Measurements from ENCODE around the gene CFAP119.
A peak's percentile ranks its signal among the peaks of the same experiment; 100 is the strongest.

Gene CFAP119

DNA sequence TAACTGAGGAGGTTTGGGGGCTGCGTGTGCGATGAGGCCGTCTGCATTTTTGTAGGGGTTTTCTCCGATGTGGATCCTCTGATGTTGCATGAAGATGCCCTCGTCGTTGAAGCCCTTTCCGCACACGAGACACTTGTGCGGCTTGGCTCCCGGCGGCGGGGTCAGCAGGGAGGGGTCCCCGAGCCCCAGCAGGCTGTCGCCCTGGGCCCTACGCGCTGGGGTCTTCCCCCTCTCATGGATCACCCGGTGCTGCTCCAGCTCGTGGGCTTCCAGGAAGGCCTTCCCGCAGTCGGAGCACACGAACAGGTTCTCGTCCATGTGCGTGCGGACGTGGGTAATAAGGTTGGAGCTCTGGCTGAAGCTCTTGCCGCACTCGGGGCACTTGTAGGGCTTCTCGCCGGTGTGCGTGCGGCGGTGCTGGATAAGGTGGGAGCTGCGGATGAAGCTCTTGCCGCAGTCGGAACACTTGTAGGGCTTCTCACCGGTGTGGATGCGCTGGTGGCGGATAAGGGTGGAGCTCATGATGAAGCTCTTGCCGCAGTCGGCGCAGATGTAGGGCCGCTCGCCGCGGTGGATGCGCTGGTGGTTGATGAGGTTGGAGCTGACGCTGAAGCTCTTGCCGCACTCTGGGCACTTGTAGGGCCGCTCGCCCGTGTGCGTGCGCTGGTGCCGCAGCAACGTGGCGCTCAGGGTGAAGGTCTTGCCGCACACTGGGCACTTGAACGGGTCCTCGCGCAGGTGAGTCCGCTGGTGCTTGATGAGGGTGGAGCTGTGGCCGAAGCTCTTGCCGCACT lies 20.8 kb upstream of the CFAP119 start:
- ATAC-seq, result no peak
- DNase-seq, result no peak

DNA sequence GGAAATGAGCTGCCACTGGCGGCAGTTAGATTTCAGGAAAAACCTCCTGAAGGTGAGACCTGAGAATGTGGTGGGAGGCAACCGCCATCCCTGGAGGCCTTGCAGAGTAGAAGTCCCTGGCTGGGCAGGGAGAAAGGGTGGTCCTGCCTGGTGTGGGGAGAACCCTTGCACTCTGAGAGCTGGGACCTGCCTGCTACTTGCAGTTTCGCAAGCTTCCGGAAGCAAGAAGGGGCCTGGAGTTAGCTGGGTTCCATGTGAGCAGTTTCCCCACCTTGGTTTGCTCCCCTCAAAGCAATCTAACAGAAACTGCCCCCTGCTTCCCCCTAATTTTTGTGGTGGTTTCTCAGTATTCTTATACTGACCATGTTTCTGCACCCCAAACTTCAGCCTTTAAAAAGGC lies 18.7 kb upstream of the CFAP119 start:
- DNase-seq, result no peak
- ATAC-seq, result no peak

DNA sequence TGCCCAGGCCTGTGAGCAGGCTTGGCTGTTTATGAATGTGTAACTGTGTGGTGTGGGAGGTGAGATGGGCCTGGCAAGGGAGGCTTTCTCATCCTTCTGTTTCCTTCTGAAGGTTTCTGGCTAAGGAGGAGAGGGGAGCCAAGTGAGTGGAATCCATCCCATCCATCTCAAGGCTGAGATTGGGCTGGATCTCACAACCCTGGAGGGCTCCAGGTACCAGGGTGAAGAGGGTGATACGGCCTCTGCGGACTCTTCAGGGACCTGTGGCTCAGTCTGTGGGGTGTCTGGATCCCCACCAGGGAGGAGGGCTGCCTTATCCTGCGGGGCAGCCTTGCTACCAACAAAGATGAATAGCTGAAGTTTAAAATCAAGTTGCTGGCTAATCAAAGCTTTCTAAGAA lies 18.2 kb upstream of the CFAP119 start:
- ATAC-seq (no peak), DNase-seq (no peak)

GRCh38 chr16:30779596-30779995 lies 17.7 kb upstream of the CFAP119 start:
- DNase-seq (no peak), ATAC-seq (no peak)

- DNase-seq (no peak), ATAC-seq (no peak)
Measured at GRCh38 chr16:30778549-30779244, 16.8 kb upstream of the CFAP119 start.

DNA sequence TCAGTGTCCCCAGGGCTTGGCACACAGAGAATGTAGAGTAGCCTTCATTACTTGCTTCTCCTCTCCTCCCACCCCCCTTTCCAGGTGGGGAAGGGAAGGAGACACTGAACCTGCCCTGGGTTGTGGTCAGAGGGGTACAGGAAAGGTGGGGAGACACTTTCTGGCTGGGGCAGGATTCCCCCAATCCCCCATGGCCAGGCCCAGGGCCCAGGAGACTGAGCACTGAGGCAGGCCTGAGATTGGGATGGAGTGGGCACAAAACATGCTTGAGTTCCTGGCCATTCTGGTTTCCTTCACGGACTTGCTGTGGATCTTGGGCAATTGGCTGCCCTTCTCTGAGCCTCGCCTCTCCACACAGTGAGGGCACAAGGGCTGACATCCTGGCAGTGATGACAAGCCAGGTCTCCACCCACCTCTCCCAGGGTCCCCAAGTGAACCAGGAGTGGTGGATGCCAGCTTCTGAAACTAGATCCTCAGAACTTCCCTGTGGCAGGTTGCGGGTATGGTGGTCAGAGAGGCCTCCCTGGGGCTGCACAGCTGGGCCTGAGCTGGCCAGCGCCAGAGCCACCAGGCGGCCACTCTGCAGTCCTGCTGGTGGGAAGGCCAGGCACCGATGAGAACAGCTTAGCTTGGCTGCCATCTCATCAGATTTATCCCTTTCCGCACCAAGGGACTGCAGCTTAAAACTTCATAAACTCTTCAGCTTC lies 15.9 kb upstream of the CFAP119 start:
- ATAC-seq (no peak), DNase-seq (no peak)

DNA sequence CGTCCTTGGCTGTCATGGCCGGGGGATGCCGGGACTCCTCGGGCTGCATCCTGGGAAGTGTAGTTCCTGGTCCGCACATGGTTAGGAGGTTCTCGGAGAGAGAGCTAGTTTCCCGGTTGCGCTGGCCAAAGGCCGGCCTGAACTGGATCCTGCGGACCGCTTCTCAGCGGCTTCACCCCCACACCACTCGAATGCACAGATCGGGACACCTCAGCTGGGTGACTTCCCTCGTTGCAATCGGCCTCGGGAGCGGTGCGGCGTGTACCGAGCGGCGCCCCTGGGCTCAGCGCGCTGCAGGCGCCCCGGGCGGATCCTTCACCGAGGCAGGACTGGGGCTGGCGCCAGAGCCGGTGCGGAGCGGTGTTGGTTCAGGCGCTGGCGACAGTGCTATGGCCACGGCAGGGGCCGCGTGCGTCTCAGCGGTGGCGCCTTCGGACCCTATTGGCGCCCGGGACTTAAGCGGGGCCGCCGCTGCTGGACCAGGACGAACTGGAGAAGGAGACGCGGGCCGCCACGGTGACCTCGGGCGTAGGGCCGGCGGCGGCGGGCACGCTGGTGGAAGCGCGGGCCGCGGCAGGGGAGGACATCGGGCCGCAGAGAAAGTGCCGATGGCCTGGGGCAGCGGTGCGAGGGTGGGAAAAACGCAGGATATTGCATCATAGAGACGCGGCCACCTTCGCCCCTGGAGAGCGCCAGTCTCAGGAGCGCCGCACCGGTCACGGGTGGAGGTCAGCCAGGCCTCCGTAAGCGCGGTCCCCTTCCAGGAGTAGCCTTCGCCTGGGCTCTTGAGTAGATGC lies 13.7 kb upstream of the CFAP119 start:
- DNase-seq (peak; percentile 76), ATAC-seq (peak; percentile 80)

GRCh38 chr16:30775131-30775391 lies 13.2 kb upstream of the CFAP119 start:
- DNase-seq (no peak), ATAC-seq (no peak)

GRCh38 chr16:30774367-30775130 lies 12.7 kb upstream of the CFAP119 start:
- DNase-seq (no peak), ATAC-seq (peak; percentile 2)

DNA sequence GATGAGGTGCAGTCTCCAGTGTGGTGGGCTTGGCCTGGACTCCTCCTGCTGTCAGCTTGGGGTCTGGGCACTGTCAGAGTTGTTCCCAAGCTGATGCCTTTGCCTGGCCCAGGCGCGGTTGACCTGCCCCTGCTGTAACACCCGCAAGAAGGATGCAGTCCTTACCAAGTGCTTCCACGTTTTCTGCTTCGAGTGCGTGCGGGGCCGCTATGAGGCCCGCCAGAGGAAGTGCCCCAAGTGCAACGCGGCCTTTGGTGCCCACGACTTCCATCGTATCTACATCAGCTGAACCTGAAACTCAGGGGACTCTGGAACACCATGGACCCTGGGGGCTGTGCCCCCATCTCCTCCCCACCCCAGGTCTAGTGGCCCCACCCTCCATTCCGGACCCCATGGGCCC lies 12.0 kb upstream of the CFAP119 start:
- no peak for ATAC-seq
- no peak for DNase-seq

- no peak for DNase-seq
- ATAC-seq, result no peak
Measured at GRCh38 chr16:30771726-30772125, 9.9 kb upstream of the CFAP119 start.

DNA sequence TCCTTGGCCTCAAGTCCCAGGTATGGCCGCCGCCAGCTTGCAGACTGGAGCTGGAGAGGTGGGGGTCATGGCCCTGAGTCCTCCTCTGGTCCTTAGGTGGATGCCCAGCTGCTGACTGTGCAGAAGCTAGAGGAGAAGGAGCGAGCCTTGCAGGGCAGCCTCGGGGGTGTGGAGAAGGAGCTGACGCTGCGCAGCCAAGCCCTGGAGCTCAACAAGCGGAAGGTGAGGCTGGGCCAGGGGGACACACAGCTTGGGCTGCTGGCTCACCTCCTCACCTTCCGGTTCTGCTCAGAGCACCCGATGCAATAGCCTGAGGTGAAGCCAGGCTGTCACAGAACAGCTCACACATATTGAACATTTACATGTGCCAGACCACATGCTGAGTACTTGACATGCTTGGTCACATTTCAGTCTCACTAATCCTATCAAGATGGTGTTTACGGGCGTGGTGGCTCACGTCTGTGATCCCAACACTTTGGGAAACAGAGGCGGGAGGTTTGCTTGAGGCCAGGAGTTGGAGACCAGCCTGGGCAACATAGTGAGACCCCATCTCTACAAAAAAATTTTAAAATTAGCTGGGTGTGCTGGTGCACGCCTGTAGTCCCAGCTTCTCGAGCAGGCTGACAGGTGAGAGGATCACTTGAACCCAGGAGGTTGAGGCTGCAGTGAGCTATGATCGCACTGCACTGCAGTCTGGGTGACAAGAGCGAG lies 7.7 kb upstream of the CFAP119 start:
- DNase-seq (no peak), ATAC-seq (no peak)

- DNase-seq (no peak), ATAC-seq (no peak)
Measured at GRCh38 chr16:30768583-30769181, 6.8 kb upstream of the CFAP119 start.

- no peak for ATAC-seq
Measured at GRCh38 chr16:30767767-30768465, 6.1 kb upstream of the CFAP119 start.

DNA sequence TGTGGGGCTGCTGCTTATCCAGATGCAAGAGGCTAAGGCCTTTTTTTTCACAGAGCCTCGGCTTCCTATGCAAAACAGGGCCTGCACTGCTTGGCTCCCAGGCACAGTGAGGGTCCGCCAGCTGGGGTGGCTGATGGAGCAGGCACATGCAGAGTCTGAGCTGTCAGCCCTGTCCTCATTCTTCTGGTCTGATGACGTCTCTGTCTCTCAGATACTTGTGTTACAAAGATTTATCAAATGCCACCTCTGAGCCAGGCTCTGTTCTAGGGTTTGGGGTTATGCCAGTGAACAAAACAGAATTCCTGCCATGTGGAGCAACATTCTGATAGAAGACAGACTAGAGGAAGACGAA lies 5.0 kb upstream of the CFAP119 start:
- DNase-seq (no peak), ATAC-seq (no peak)

More at GRCh38 chr16:30767767-30768465, 6.1 kb upstream of the CFAP119 start:
- no peak for DNase-seq

DNA sequence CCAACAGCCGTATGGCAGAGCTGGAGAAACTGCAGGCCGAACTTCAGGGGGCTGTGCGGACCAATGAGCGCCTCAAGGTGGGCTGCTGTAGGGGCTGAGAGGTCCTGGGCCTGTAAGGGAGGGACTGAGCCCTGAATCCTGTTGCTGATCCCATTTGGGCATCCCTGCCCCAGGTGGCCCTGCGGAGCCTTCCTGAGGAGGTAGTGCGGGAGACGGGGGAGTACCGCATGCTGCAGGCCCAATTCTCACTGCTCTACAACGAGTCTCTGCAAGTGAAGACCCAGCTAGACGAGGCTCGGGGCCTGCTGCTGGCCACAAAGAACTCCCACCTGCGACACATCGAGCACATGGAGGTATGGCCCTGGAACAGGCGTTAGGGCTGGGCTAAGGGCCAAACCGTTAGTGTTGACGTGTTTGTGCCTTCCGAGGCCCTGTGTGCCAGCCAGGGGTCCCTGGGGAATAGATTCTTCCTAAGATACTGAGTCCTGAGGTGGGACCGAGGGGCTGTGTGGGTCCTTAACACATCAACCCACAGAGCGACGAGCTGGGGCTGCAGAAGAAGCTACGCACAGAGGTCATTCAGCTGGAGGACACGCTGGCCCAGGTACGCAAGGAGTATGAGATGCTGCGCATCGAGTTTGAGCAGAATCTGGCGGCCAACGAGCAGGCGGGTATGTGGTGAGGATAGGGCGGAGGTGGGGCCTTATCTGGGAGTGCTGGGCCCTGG lies 4.5 kb upstream of the CFAP119 start:
- DNase-seq, result no peak
- no peak for ATAC-seq

DNA sequence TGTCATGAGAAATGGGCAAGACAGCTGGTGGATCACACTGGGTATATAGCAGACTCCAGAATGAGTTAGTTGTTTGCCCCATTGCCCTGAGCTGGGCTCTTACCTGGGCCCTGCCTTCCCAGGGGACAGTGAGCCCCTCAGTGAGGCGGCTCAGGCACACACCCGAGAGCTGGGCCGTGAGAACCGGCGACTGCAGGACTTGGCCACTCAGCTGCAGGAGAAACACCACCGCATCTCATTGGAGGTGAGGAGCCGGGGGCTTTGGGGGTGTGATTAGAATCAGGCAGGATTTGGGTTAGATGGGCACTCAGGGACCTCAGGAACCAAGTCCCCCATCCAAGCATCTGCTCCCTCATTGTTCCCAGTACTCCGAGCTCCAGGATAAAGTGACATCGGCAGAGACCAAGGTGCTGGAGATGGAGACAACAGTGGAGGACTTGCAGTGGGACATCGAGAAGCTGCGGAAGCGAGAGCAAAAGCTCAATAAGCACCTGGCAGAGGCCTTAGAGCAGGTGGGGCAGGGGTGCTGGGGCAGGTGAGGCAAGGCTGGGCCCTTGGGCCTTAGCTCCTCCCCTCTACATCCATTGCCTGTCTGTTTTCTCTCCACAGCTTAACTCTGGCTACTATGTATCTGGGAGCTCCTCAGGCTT lies 3.1 kb upstream of the CFAP119 start:
- no peak for DNase-seq
- no peak for ATAC-seq

- no peak for ATAC-seq
- DNase-seq, result no peak
Measured at GRCh38 chr16:30764086-30764485, 2.2 kb upstream of the CFAP119 start.
